ENCODE data around the gene IL9. TPM values are rescaled to one million over a fixed set of nuclear protein-coding genes. Genes with fewer than 3 reads are reported as not detected.

The IL9 gene
- total RNA-seq, 8 experiments from 2014 or later, result not detected

- in situ Hi-C loops (cut with MboI; ENCODE audit: low pct_unique_long_range_greater_than_20kb in 2 of 9, low sequenced_read_pairs in 9 of 9, unreplicated experiment in 9 of 9), result loop anchor here in 6 of 9 experiments (25.0 kb wide), 3 partner anchors 106 to 381 kb away; partner anchors contain the start of gene TIFAB (in 2 of the 6)
- Histone ChIP-seq H3K4me1 (replicated peaks in 1 of 2) (no peaks in the 10 kb centered on the region), H3K4me3 (no peak overlapping the region), H3K27ac (no peak overlapping the region)
- WGBS, 10 experiments, result 10 to 83% (median 68%) methylated on average over 1 to 4 of the region's 6 CpGs; no CpG with 5 or more reads in 3 of the 10 experiments
- ATAC-seq (replicated peaks in 6 of 8), result peak in 2 of 8 experiments; percentile 21 to 39
Observed at GRCh38 chr5:135843571-135844337, 51.9 kb downstream of the IL9 start.

GRCh38 chr5:135842737-135843136, 52.9 kb downstream of the IL9 start:
- 0 to 20% (median 0%) methylated on average over 1 to 4 of the region's 4 CpGs; no CpG with 5 or more reads in 7 of the 10 experiments for WGBS, 10 experiments
- in situ Hi-C loops (cut with MboI; ENCODE audit: low pct_unique_long_range_greater_than_20kb in 2 of 9, low sequenced_read_pairs in 9 of 9, unreplicated experiment in 9 of 9), result loop anchor here in 6 of 9 experiments (25.0 kb wide), 3 partner anchors 105 to 380 kb away; partner anchors contain the start of gene TIFAB (in 2 of the 6)
- Histone ChIP-seq H3K27ac (no peak overlapping the region), H3K4me1 (replicated peaks in 1 of 2) (no peaks in the 10 kb centered on the region), H3K4me3 (no peak overlapping the region)
- no peak for ATAC-seq (replicated peaks in 6 of 8)

Other genes with a start within 250 kb of the IL9 start
- 1 to 10 TPM in 2 of 8 experiments, under 1 TPM in 5, not detected in 1; 0.11 to 1.5 (median 0.64) TPM for gene SLC25A48, start 61.2 kb downstream of the IL9 start, total RNA-seq
- not detected for gene LECT2, start 59.1 kb upstream of the IL9 start, total RNA-seq
- gene TGFBI, start 133.1 kb upstream of the IL9 start, total RNA-seq, result 100 to 1,000 TPM in 3 of 8 experiments, 10 to 100 TPM in 1, 1 to 10 TPM in 1, under 1 TPM in 2, not detected in 1; 0.14 to 861 (median 97.3) TPM
- gene SMAD5, start 237.0 kb upstream of the IL9 start, total RNA-seq, result 10 to 100 TPM; 26.6 to 54.0 (median 36.0) TPM